ENCODE measurements around the gene GPR12.
"Not testable (repeated sequence)": the region's sequence is repeated elsewhere in the genome, so short reads cannot be mapped to it uniquely, and the experiment has no call there.

GPR12 gene

DNA sequence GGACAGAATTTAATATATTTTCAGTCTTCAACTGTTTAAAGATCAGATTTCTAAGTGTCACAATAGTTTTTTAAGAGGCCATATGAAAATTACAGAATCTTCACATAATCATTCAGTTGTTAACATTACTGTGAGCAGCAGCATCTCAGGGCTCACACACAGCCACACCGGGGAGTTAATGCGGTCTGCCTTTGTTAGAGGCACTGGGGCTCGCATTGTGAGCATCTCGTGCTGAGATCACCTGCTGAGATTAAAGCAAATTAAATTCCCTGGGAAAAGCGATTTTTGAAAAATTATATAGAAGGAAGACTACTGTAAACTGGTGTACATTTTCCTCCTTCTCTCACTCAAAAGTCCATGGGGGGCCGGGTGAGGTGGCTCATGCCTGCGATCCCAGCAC lies 16.6 kb downstream of the GPR12 start:
- DNase-seq: no peak

DNA sequence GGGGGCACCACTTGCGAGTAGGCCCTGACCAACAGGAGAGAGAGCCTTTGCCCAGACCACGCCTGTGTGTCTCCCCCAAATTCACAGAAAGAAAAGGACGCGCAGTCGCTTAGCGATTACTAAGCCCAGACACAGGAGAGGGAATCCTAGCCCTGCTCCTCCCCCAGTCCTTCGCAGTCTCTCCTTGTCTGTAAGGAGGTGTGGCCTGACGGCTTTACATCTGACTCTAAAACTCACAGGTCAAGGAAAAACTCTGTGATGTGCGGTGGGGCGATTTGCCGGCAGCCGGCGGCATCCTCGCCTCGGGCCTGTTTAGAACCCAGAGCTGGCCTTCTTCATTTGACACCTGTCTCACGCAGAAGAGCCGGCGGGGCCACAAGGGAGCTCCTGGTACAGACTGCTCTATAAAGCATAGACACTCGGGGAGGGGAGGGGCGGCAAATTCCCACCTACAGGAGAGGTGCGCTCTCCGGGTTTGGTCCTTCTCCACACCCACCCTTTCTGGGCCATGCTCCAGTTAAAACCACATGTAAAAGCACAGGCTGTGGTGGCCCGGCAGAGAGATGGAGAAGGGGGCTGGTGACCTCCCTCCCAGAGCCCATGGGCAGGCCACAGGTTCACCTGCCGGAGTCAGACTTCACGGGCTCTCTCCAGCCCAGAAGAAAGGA lies 17.8 kb downstream of the GPR12 start:
- DNase-seq: no peak

DNA sequence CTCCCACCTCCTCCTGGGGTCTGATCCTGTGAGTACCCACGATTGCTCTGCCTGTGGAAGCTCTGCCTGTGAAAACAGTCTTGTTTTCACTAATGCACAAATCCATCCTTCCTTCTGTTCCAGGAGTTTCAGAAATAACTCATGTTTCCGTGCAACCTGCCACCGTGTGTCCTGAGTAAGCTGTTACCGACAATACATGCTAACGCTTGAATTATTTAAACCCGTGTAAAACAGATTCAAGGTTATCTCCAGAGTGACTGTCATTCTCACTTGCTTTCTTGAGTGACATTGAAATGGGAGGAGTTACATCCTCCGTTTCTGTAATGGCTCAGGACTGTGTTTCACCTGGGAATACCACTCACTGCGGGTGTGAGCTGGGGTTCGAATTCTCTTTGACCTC lies 24.9 kb downstream of the GPR12 start:
- DNase-seq: no peak

DNA sequence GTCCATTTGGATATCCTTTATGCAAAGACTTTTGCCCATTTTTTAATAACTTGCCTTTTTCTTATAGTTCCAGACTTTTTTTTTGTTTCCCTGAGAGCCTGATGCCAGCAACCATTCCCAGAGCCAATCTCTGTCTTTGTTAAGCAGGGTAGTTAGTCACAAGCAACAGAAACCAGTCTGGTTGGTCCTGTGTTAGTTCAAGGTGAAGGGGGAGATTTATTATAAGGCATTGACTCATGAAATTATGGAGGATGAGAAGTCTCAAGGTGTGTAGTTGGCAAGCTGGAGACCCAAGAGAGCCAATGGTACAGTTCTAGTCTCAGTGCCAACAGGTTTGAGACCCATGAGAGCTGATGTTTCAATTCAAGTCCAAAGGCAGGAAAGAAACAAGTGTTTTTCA lies 33.0 kb downstream of the GPR12 start:
- no peak for DNase-seq

DNA sequence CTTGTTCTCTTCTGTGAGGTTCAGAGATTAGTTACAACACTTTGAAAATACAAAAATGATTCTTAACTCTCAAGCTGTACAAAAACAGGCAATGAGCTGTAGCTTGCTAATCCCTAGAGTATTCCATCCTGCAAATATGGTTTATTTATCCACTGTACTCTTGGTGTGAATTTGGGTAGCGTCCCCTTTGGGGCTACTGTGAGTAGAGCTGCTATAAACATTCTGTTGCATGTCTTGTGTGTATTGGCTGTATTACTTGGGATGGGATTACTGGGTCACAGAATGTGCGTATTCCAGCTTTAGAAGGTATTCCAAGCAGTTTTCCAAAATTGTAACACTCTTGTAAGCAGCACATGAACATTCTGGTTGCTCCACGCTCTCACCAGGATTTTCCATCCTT lies 33.5 kb downstream of the GPR12 start:
- no peak for DNase-seq

DNA sequence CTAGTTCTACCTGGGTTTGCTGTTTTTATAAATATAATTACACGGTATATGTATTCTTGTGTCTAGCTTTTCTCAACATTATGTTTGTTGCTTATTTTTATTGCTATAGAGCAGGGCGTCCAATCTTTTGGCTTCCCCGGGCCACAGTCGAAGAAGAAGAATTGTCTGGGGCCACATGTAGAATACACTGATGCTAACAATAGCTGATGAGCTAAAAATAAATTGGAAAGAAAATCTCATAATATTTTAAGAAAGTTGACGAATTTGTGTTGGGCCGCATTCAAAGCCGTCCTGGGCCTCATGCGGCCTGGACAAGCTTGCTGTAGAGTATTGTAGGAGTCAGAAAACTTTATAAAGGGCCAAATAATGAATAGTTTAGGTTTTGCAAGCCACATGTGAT lies 33.9 kb downstream of the GPR12 start:
- no peak for DNase-seq

DNA sequence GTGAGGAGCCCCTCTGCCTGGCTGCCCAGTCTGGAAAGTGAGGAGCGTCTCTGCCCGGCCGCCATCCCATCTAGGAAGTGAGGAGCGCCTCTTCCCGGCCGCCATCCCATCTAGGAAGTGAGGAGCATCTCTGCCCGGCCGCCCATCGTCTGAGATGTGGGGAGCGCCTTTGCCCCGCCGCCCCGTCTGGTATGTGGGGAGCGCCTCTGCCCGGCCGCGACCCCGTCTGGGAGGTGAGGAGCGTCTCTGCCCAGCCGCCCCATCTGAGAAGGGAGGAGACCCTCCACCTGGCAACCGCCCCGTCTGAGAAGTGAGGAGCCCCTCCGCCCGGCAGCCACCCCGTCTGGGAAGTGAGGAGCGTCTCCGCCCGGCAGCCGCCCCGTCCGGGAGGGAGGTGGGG lies 37.0 kb downstream of the GPR12 start:
- not testable (repeated sequence) for DNase-seq

DNA sequence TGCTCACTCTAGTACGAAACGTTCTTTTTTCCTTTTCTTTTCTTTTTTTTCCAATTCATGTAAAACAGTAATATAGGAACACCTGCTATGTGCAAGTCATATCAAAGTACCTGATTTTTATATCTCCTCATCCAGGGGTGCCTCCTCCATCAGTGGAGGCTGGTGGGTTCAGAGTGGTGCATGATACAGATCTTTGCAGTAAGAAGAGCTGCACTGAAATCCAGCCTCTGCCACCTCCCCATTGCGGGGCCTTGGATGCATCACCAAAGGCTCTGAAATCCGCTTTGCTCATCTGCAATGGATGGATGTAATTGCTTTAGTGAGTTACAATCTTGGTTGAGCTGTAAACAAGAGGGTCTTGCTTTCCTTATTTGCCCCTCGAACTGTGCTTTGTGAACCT lies 38.3 kb downstream of the GPR12 start:
- DNase-seq: no peak

DNA sequence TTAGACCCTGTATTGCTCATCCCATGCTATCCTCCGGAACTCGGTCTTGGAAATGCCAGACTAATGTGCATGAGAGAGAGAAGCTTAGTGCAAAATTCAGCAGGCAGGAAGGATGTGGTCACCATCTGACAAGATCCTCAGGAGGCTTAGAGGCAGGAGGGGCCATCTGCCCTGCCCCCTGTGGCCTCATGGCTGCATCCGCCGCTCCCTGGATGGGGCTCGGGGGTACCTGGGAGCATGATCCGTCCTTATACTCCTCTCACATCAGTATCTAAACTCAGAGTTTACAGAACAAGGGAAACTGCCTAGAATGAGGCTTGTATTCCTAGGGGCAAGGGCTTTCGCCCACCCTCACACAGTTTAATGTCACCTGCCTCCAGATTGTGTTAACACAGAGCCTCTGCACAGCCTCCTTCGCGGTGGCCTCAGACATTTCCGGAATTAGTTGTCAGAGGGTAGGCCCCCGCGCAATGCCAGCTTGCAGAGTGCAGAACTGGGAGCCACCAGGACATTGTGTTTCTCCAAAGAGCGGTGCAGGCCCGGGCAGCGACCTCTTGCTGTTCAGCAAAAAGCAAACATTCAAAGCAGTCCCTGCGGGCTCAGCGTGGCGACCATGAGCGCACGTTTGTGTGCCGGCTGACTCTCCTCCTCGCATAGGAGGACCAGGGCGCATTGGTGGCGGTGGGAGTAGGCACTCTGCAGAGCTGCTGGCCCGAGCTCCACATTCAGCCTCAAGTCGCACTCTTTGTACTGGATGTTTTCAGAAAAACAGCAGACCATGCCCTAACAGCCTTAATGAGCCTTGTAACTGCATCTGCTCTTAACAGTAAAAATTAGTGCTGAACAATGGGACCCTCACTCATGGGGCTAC lies 39.1 kb downstream of the GPR12 start:
- peak; percentile 16 for DNase-seq

DNA sequence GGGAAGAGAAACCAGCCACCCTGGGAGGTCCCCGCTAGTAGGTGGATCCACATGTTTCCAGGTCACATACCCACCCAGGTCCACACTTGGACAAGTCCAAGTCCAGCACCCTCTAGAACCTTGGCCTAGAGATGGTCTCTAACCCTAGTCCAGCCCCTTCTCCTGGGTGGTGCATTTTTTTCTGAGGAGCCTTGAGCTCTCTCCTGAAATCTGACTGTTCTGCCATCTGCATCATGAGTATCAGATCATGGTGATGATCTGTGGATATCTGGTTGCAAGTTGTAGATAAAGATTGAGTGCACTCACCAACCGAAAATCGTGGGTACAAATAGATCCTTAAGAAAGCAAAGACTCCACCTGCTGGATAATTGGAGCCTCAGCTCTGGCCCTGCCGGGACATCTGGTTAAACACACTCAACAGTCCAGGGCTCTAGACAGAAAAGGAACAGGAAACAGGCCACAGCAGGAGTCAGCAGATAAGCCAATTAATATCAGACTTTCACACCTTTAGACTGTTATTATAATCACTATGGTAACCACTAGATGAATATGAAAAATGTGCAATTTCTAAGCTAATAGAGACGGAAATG lies 41.1 kb downstream of the GPR12 start:
- no peak for DNase-seq

DNA sequence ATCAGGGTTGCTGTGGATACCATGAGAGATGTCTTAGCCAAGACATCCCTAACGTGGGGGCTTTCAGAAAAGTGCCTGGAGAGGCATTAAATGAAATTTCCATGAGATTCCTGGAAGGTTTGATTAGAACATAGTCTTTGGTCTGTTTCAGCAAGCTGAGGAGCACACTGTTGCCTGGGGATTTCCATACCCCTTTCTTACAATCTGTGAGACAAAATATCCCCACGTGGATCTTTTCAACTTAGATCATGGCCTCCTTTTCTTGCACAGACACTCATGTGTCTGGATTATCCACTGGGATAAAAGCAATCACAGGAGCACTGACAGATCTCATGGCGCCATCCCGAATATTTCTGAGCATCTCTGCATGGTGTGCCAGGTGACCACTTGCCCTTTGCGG lies 41.7 kb downstream of the GPR12 start:
- no peak for DNase-seq

DNA sequence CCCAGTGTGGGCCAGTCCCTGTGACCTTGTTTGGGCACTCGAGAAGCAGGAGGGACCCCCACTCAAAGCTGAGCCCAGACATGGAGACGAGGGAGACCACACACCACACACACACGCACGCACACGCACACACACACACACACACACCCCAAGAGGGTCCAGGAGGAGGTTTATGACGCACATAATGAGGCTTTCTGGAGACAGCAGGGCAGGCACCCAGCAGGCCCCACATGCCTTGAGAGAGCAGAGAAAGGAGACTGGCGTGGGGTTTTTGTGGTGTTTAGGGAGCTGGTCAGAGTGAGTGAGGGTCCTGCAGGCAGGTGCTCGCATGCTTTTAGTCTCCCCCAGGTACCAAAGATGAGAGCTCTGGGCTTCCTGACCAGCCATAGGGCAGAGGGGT lies 42.4 kb downstream of the GPR12 start:
- DNase-seq: no peak

DNA sequence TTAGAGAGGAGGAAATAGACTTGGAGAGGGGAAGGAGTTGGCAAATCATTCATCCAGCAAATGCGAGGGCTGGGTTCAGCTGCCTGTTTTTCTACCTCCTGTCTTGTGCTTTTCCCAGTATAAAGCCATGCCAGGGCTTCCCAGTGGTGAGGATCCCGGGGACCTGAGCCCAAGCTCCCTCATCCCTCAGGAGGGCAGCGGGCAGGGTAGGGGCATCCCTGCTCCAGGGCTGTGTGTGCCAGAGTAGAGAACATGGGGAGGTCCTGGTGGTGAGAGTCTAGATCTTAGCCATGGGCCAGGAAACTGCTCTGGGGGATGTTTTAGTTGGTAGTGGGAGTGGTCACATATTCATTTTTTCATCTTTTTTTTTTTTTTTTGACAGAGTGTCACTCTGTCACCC lies 43.6 kb downstream of the GPR12 start:
- DNase-seq: no peak

DNA sequence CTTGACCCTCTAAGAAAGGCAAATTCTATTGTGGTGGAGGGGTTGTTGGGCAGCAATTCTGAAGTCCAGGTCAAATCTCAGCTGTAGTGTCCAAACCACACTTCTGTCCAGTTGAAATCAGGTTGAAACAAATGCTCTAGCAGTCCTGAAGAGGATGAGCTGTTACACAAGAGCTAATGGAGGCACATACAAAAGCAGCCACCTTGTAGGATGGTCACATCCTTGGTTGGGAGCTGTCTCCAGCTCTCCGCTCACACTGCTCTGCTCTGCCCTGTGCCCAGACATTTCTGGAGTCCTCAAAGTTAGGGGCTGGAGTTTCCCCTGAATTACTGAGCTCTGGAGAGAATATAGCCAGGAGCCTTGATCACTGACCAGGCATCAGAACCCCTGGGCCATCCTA lies 47.2 kb downstream of the GPR12 start:
- DNase-seq: no peak

DNA sequence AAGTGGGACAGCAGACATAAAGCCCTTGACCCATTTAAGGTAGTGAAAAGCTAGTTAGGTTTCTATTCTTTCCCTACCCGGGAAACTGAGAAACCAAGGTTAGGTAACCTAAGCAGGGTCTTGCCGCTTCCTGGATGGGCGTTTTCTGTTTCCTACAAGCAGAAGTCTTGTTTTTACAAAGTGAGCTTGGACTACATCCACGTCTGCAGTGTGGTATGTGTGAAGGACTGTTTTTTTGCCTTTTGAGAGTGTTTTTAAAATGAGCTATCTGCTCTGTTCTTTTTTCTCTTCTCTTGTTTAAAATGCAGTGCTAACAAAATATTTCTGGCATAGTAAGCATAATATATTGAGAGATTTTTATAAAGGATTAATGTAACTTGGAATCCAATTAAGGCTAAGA lies 49.4 kb downstream of the GPR12 start:
- no peak for DNase-seq

DNA sequence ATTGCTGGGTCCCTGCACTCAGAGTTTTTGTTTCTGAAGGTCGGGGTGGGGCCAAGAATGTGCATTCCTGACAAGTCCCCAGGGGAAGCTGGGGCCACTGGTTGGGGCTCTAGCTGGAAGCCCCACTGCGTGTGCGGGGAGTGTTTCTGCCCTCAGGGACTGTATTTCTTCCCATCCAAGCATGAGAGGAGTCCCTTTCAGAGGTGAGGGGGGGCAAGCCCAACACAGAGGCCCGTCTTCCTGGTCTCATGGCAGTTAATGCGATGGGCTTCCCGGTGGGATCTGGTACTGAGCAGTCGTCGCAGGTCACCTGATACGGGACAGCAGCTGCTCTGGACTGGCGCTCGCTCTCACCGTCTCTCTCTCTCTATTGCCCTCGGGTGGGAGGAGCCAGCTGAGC lies 50.4 kb downstream of the GPR12 start:
- no peak for DNase-seq

DNA sequence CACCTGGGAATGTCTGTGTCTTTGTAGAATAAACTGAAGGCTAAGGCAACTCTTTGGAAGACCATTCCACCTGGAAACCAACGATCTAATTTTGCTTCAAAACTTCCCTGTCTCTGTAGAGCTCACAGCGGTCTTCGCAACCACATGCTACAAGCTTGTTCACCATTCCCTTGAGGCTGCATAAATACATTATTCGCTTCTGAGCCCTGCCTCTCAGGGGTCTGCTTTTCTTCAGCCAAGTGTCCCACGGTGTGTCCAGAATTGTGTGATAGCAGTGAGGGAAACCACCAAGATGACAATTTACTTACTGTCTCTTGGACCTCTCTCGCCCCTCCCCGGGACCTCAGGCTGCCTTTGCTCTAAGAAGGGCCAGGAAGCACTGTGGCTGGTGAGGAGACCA lies 51.1 kb downstream of the GPR12 start:
- DNase-seq: no peak

DNA sequence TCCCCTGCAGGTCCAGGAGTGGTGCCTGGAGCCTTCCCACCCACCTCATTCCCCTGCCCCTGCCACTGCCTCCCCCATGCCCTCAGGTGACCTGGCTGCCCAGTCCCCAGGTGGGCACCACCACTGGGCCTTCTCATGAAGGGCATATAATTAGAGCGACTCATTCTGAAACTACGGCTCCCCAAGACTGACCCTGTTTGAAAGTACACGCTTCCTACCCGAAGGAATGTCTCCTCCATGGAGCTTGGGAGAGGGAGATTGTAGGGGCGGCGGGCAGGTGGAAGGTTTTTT lies 52.6 kb downstream of the GPR12 start:
- no peak for DNase-seq

DNA sequence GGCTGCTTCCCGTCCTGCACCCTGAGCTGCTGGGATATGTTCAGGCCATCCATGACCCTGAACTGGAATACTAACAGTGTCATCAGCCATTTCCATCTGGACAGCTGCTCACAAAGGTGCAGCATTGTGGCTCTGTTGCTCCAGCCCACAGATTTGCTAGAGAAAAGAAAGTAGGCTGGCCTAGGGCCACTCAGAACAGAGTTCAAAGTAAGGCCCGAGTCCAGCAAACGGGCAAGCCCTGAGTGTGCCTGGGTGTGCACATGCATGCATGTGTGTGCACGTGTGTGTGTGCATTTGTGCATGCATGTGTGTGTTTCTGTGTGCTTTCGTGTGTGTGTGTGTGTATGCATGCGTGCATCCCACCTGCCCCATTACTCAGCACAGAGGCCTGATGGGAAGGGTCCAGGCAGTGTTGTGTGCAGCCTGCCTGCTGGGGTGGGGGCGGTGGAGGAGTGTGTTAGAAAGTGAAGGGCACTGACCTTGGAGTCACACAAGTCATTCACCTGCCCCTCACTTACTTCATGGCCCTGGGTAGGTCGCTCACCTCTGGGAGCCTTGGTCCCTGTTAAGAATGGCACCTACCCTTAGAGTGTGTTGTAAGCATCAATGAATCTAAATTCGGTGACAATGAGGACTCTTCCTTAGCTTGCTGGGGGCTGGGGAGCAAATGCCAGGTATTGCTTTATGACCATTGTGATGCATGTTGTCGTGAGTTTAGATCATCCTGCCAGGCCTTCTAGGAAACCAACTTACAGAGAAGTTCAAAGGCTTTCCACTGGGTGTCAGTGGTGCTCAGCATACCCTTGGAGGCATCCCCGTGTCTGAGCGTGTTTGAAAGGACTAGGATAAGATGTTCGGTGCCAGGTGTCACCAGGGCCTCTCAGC lies 53.2 kb downstream of the GPR12 start:
- no peak for DNase-seq

DNA sequence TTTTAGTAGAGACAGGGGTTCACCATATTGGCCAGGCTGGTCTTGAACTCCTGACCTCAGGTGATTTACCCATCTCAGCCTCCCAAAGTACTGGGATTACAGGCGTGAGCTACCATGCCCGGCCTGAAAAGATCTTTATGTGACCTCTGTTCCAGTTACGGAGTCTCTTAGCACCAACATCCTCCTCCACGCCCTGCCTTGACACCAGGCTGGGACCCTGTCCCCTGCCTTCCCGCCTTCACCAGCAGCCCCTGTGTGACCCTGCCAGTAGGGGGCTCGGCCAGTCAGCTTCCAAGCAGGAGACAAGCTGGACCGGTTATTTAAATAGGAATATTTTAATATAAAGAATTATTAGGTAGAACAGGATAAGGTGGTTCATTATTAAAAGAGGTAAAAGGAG lies 54.2 kb downstream of the GPR12 start:
- no peak for DNase-seq

DNA sequence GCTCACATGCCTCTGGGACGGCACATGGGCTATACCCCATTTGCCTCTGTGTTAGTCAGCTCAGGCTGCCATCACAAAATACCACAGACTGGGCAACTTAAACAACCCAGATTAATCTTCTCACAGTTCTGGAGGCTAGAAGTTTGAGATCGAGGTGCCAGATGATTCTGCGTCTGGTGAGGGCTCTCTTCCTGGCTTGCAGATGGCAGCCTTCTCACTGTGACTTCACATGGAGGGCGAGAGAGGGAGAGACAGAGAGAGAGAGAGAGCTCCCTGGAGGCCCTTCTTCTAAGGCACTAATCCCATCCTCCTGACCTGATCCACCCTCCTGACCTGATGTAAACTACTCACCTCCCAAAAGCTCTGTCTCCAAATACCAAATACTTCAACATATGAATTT lies 55.0 kb downstream of the GPR12 start:
- DNase-seq: no peak
